ENCODE data around the gene HAO2.

The HAO2 gene

DNA sequence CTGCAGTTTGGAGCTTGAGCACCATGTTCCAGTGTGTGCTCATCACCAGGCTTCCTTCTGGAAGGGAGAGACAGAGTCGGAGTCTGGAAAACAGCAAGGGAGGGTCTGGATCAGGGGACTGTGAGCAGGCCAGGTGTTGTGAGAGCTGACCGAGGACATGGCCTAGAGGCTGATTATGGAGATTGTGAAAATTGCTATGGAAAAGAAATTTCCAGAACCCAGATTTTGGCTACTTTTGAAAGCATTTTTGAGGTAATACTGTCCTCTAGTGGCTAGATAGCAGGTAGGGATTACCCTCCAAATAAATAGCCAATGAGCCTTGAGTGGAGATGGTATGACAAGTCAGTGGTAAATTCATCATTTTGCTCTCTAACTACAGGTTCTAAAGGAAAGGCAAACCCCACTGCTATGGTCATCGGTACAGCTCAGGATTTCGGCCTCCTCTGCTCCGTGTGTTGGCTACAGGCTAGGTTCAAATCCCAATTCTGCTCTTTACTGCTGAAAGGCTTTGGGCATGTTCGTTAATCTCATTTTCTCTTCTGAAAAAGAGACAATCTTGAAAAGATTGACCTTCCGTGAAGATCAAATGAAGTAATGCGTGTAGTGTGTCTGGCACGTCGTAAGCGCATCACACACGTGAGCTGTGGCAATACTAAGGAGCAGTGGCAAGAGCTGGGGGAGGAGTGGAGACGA is 1.0 kb upstream of the HAO2 start:
- peak overlapping the region in 1 of 3 experiments; percentile 62 for H3K27ac Mint-ChIP-seq
- no peaks in the 10 kb centered on the region for H3K9me3 Mint-ChIP-seq
- no peaks in the 10 kb centered on the region for H3K36me3 Mint-ChIP-seq (ENCODE audit: low read depth)
- TF ChIP-seq, protein P1, sequence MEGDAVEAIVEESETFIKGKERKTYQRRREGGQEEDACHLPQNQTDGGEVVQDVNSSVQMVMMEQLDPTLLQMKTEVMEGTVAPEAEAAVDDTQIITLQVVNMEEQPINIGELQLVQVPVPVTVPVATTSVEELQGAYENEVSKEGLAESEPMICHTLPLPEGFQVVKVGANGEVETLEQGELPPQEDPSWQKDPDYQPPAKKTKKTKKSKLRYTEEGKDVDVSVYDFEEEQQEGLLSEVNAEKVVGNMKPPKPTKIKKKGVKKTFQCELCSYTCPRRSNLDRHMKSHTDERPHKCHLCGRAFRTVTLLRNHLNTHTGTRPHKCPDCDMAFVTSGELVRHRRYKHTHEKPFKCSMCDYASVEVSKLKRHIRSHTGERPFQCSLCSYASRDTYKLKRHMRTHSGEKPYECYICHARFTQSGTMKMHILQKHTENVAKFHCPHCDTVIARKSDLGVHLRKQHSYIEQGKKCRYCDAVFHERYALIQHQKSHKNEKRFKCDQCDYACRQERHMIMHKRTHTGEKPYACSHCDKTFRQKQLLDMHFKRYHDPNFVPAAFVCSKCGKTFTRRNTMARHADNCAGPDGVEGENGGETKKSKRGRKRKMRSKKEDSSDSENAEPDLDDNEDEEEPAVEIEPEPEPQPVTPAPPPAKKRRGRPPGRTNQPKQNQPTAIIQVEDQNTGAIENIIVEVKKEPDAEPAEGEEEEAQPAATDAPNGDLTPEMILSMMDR (IDR thresholded peaks at IDR 0.05; ENCODE audit: unreplicated experiment in 3 of 3), result peak; percentile 87 to 94 (median 92)
- peaks cover 16% of the 10 kb centered on the region for H3K27me3 Mint-ChIP-seq (ENCODE audit: low read depth)
- H3K4me3 Mint-ChIP-seq, result no peak overlapping the region
- H3K4me1 Mint-ChIP-seq, result peaks cover 13% of the 10 kb centered on the region

DNA sequence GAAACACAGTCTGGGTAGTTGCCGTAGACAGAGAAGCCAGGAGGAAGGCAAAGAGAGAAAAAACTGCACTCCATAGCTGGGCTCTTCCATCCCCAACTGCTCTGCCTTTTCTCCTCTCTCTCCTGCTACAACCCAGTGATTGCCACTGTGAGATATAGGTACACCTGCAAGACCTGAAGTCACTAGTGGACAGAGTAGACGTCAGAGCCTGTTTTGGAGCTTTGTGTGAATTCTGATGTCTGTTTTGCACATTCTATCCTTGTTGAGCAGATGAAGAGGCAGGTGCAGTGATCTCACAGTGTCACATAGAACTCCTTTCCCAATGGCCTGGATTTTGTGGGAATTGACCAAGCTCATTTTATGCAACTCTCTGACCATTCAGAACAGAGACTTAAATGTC is 2.2 kb downstream of the HAO2 start:
- Mint-ChIP-seq H3K9me3 (no peaks in the 10 kb centered on the region), H3K27ac (no peak overlapping the region), H3K4me3 (no peak overlapping the region), H3K4me1 (peaks cover 34% of the 10 kb centered on the region), H3K27me3 (ENCODE audit: low read depth) (peaks cover 11% of the 10 kb centered on the region), H3K36me3 (ENCODE audit: low read depth) (no peaks in the 10 kb centered on the region)
- TF ChIP-seq, protein P1 (IDR thresholded peaks at IDR 0.05; ENCODE audit: unreplicated experiment in 3 of 3), result no peak

DNA sequence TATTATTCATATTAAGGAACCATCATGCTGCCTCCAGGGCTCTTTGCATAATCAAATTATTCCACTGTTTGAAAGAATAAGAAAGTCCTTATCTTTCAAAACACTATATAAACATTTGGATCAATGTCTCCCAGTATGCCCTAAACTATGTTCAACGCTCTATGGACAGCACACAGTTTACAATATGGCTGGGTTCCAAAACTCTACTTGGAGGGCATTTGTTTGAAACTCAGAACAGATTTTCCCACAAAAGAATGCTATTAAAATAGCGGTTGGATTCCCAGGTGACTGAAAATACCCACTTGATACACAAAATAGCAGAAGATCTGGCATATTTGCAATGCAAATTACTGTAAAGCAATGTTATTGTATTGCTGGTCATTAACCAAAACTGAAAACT is 3.2 kb downstream of the HAO2 start:
- Mint-ChIP-seq H3K4me1 (peaks cover 34% of the 10 kb centered on the region), H3K27ac (no peak overlapping the region), H3K9me3 (no peaks in the 10 kb centered on the region), H3K27me3 (ENCODE audit: low read depth) (peaks cover 9% of the 10 kb centered on the region), H3K4me3 (no peak overlapping the region), H3K36me3 (ENCODE audit: low read depth) (no peaks in the 10 kb centered on the region)
- TF ChIP-seq, protein P1 (IDR thresholded peaks at IDR 0.05; ENCODE audit: unreplicated experiment in 3 of 3), result no peak

DNA sequence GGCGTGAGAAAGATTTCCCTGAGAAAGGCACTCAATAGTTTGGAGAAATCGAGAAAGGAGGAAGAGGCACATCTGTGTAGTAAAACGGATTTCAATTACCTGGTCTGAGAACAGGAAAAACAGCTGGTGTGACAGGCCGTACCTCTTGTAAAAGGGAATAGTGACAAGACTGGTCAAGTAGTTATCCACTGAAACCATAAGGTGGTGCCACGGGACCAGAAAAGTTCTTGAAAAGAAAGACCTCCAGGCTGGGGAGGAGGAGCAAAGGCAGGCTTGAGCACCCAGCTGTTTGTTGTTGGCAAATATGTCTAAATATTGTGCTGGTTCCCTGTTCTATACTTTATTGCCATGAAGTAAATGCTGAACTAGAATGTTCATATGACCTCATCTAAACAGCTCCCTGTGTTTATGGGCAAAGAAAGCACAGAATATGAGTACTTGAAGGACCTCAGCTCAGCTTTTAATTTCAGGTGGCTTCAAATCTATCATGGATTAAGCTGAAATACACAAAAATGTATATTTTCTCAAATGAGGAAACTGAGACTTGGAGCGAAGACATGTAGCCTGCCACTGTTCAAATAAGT is 4.0 kb downstream of the HAO2 start:
- H3K9me3 Mint-ChIP-seq, result peaks cover 4% of the 10 kb centered on the region
- peaks cover 33% of the 10 kb centered on the region for H3K4me1 Mint-ChIP-seq
- H3K4me3 Mint-ChIP-seq, result no peak overlapping the region
- H3K36me3 Mint-ChIP-seq (ENCODE audit: low read depth), result no peaks in the 10 kb centered on the region
- TF ChIP-seq, protein P1 (IDR thresholded peaks at IDR 0.05; ENCODE audit: unreplicated experiment in 3 of 3), result peak; percentile 39 to 46 (median 45)
- no peak overlapping the region for H3K27ac Mint-ChIP-seq
- peaks cover 9% of the 10 kb centered on the region for H3K27me3 Mint-ChIP-seq (ENCODE audit: low read depth)

DNA sequence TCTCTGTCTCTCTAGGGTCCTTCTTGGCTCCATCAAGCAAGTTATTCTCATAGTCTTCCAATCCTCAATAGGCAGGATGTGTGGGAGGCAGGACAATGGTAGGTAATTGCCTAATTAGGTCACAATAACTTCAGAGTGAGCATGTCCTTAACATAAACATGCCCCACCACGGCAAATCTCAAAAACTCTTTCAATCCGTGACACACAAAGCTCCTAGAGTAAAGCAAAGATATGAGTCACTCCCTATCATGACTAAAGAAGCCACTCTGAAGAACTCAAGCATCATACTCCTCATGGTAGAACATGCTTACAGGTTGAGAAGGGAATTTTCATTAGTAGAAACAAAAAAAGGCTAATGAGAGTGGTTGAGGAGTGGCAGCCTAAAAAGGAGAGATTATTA is 4.9 kb downstream of the HAO2 start:
- H3K27me3 Mint-ChIP-seq (ENCODE audit: low read depth), result peaks cover 9% of the 10 kb centered on the region
- TF ChIP-seq, protein P1 (IDR thresholded peaks at IDR 0.05; ENCODE audit: unreplicated experiment in 3 of 3), result no peak
- peaks cover 30% of the 10 kb centered on the region for H3K4me1 Mint-ChIP-seq
- no peak overlapping the region for H3K4me3 Mint-ChIP-seq
- no peaks in the 10 kb centered on the region for H3K36me3 Mint-ChIP-seq (ENCODE audit: low read depth)
- no peak overlapping the region for H3K27ac Mint-ChIP-seq
- H3K9me3 Mint-ChIP-seq, result peaks cover 4% of the 10 kb centered on the region

Data from nephron (organoid).